Naive thymus-derived CD4-positive, alpha-beta T cell (primary cell): ENCODE results near the gene PARP9. TPM values are rescaled to one million over a fixed set of nuclear protein-coding genes. Genes with fewer than 3 reads are reported as not detected.
A peak's percentile ranks its signal among the peaks of the same experiment; 100 is the strongest.

Experiments
- ATAC-seq: fragments of 150-1000 bp; cut with Tn5 transposase; 2 replicates; pipeline ENCODE4 v1.10.0; 2021; ENCODE audit warnings: mild to moderate bottlenecking, moderate library complexity
- CTCF ChIA-PET: fragments of 350-600 bp; sonication (Branson Sonifier 250); formaldehyde crosslinking; loops from one replicate; lab custom pipeline; 2021; ENCODE audit warnings: antibody characterized with exemption; lab: Charles Lee
- POLR2A ChIA-PET: fragments of 350-600 bp; sonication (Branson Sonifier 250); formaldehyde crosslinking; loops from one replicate; lab custom pipeline; 2021; ENCODE audit warnings: antibody characterized with exemption, inconsistent platforms; lab: Charles Lee
- DNase-seq, 9 donors: peaks; one replicate each; pipeline versions ENCODE4 v3.0.0 to v3.0.0-alpha.2; 2020 to 2022; ENCODE audit warnings: mixed read lengths in 1 of 9
- H3K27ac ChIP-seq: one replicate; pipeline ENCODE4 v1.7.0; 2013; ENCODE audit warnings: mild to moderate bottlenecking, low read depth, low read length, moderate library complexity
- H3K27me3 ChIP-seq, 2 donors: one replicate each; pipeline ENCODE4 v1.7.0; 2013; ENCODE audit warnings: low read length in 2 of 2, mild to moderate bottlenecking in 2 of 2, moderate library complexity in 2 of 2; ENCODE audit not compliant: control insufficient read depth in 2 of 2, insufficient read depth in 2 of 2
- H3K36me3 ChIP-seq, 3 experiments: 1 replicate in 2 of 3; 2 replicates in 1 of 3; pipeline ENCODE4 v1.7.0; 2013; ENCODE audit warnings: low read length in 3 of 3, mild to moderate bottlenecking in 3 of 3, moderate library complexity in 1 of 3; ENCODE audit not compliant: insufficient read depth in 3 of 3, control insufficient read depth in 2 of 3
- H3K4me1 ChIP-seq, 2 donors: one replicate each; pipeline ENCODE4 v1.7.0; 2013; ENCODE audit warnings: low read length in 2 of 2, mild to moderate bottlenecking in 2 of 2, moderate library complexity in 1 of 2; ENCODE audit not compliant: control insufficient read depth in 2 of 2, insufficient read depth in 2 of 2
- H3K4me3 ChIP-seq: 2 replicates; pipeline ENCODE4 v1.7.0; 2013; ENCODE audit warnings: mild to moderate bottlenecking, low read length
- H3K9me3 ChIP-seq, 3 experiments: 1 replicate in 2 of 3; 2 replicates in 1 of 3; pipeline ENCODE4 v1.7.0; 2013; ENCODE audit warnings: low read length in 3 of 3; ENCODE audit not compliant: control insufficient read depth in 2 of 3
- H3K27ac Mint-ChIP-seq, 9 donors: one replicate each; pipeline ENCODE4 v1.8.0; 2020 to 2022; ENCODE audit warnings: mixed read lengths in 9 of 9, mild to moderate bottlenecking in 8 of 9, moderate library complexity in 5 of 9, inconsistent platforms in 2 of 9
- H3K27me3 Mint-ChIP-seq, 5 donors: one replicate each; pipeline ENCODE4 v1.8.0; 2021 to 2022; ENCODE audit warnings: mixed read lengths in 5 of 5, mild to moderate bottlenecking in 1 of 5
- H3K36me3 Mint-ChIP-seq, 5 donors: one replicate each; pipeline ENCODE4 v1.8.0; 2020 to 2022; ENCODE audit warnings: mixed read lengths in 5 of 5, mild to moderate bottlenecking in 3 of 5, inconsistent platforms in 1 of 5
- H3K4me1 Mint-ChIP-seq, 7 donors: one replicate each; pipeline ENCODE4 v1.8.0; 2020 to 2022; ENCODE audit warnings: mixed read lengths in 7 of 7, mild to moderate bottlenecking in 3 of 7, inconsistent platforms in 1 of 7
- H3K4me3 Mint-ChIP-seq, 10 donors: one replicate each; pipeline ENCODE4 v1.8.0; 2020 to 2022; ENCODE audit warnings: mild to moderate bottlenecking in 10 of 10, mixed read lengths in 10 of 10, moderate library complexity in 6 of 10, inconsistent platforms in 2 of 10
- H3K9me3 Mint-ChIP-seq, 11 donors: one replicate each; pipeline ENCODE4 v1.8.0; 2020 to 2022; ENCODE audit warnings: mixed read lengths in 11 of 11, mild to moderate bottlenecking in 4 of 11, inconsistent platforms in 1 of 11, moderate library complexity in 1 of 11
- intact Hi-C, 2 donors: fragments of 100-400 bp; cut with micrococcal nuclease; formaldehyde crosslinking; loops; one replicate each; pipeline ENCODE4 v1.15.1; 2023
- polyA plus RNA-seq, 2 donors: library from polyadenylated mRNA; unstranded; fragments of 300-500 nt; fragmentation: Illumina TruSeq; gene quantifications; one replicate each; pipeline ENCODE4 v1.2.3, GENCODE V29; 2021
- total RNA-seq, 6 experiments: library from RNA in 5 of 6; stranded (reverse) in 5 of 6; gene quantifications; 1 replicate in 5 of 6; 2 replicates in 1 of 6; pipeline ENCODE4 v1.2.3 and lab custom pipeline; 2021 to 2026

Gene PARP9
- total and polyA plus RNA-seq, 7 experiments from 2014 or later = 17.6 to 165 (median 24.4) TPM

DNA sequence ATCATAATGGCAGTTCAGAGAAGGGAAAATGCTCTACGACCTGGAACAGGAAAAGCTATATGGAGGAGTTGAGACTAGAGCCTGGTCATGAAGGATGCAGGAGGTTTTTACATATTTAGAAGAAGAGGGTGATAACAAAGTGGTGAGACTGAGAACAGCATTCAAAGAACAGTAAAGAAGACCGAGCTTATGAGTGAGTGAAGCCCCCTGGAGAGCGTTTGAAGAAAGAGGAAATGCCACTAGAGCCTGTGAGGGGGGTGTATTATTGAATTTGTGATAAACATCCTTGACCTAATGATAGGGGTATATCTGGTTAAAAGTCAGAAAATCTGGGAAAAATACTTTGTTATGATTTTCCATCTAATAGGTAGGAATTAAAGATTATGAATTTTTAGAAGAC lies 4.2 kb downstream of the PARP9 start:
- Mint-ChIP-seq H3K36me3 (peaks cover 0 to 57% (median 32%) of the 10 kb centered on the region in 5 donors), H3K9me3 (no peaks in the 10 kb centered on the region), H3K4me3 (peak overlapping the region in 1 of 10 donors; percentile 36), H3K27ac (peak overlapping the region in 3 of 9 donors; percentile 37 to 66 (median 51)), H3K4me1 (peaks cover 38 to 67% (median 40%) of the 10 kb centered on the region in 7 donors), H3K27me3 (no peaks in the 10 kb centered on the region)
- peaks cover 23 to 25% of the 10 kb centered on the region in 2 donors for H3K4me1 ChIP-seq
- no peaks in the 10 kb centered on the region for H3K9me3 ChIP-seq
- H3K27me3 ChIP-seq = no peaks in the 10 kb centered on the region
- ATAC-seq (no peak), DNase-seq (no peak)
- POLR2A ChIA-PET = interaction anchor here (1.1 to 3.0 kb wide), 2 partner anchors 16 to 120 kb away, joined by 3 to 23 read pairs; partner anchors contain the start of gene PARP14
- no peak overlapping the region for H3K27ac ChIP-seq
- no peak overlapping the region for H3K4me3 ChIP-seq
- H3K36me3 ChIP-seq = peaks cover 8 to 54% (median 12%) of the 10 kb centered on the region in 3 experiments
- CTCF ChIA-PET = interaction anchor here (0.8 to 10.1 kb wide), 4 partner anchors 14 to 119 kb away, joined by 3 to 154 read pairs (median 4); partner anchors contain the start of gene PARP14
- intact Hi-C loops = loop anchor here (1.0 to 5.0 kb wide), 7 partner anchors 45 to 723 kb away; partner anchors contain the start of genes EAF2 (in 1 of the 2), HSPBAP1 (in 1 of the 2), IQCB1 (in 1 of the 2) and KPNA1 (in 1 of the 2)

DNA sequence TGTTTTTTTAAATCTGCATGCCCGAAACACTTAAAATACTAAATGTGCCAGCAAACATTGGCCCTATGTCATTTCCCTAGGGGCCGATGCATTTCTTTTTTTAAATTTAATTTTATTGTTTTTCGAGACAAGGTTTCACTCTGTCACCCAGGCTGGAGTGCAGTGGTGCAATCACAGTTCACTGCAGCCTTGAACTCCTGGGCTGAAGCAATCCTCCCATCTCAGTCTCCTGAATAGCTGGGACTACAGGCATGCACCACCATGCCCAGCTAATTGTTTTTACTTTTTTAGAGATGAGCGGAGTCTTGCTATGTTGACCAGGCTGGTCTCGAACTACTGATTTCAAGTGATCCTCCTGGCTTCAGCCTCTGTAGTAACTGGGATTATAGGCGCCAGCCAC lies 5.5 kb downstream of the PARP9 start:
- DNase-seq = no peak
- H3K27ac ChIP-seq = no peak overlapping the region
- no peaks in the 10 kb centered on the region for H3K27me3 ChIP-seq
- ChIA-PET CTCF (interaction anchor here (10.1 kb wide), 1 partner anchor 120 kb away, joined by 154 read pairs; the partner anchor contains the start of gene PARP14), POLR2A (interaction anchor here (0.6 to 3.0 kb wide), 2 partner anchors 19 to 121 kb away, joined by 3 to 23 read pairs; partner anchors contain the start of genes PARP14 and PARP15)
- Mint-ChIP-seq H3K27ac (no peak overlapping the region), H3K27me3 (no peaks in the 10 kb centered on the region), H3K9me3 (no peaks in the 10 kb centered on the region), H3K36me3 (peaks cover 5 to 58% (median 37%) of the 10 kb centered on the region in 5 donors), H3K4me1 (peaks cover 40 to 70% (median 42%) of the 10 kb centered on the region in 7 donors), H3K4me3 (no peak overlapping the region)
- H3K9me3 ChIP-seq = no peaks in the 10 kb centered on the region
- intact Hi-C loops = no loop called here
- no peak for ATAC-seq
- H3K36me3 ChIP-seq = peaks cover 8 to 53% (median 12%) of the 10 kb centered on the region in 3 experiments
- no peak overlapping the region for H3K4me3 ChIP-seq
- peaks cover 20 to 21% of the 10 kb centered on the region in 2 donors for H3K4me1 ChIP-seq

DNA sequence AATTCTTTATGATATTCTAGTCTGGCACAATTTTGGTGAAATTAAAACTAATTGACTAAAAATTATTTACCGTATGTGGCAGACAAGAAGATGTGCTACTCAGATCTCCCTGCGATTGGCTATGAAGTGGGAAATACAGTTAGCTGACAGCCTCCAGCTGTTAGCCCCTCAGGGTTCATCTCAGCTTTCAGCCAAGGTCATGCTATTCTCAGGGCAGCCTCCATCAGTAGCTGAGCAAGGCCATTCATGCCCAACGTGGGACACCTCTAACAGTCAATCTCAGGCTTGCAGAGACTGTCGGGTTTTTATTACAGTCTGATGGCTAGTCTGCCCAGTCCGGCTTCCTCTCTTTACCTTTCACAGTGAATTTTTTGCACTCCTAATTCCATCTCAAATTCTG lies 6.7 kb downstream of the PARP9 start:
- Mint-ChIP-seq H3K27ac (no peak overlapping the region), H3K4me3 (no peak overlapping the region), H3K27me3 (no peaks in the 10 kb centered on the region), H3K36me3 (peaks cover 11 to 58% (median 46%) of the 10 kb centered on the region in 5 donors), H3K9me3 (no peaks in the 10 kb centered on the region), H3K4me1 (peaks cover 35 to 68% (median 38%) of the 10 kb centered on the region in 7 donors)
- POLR2A ChIA-PET = interaction anchor here (0.8 to 3.0 kb wide), 2 partner anchors 14 to 122 kb away, joined by 3 to 23 read pairs; partner anchors contain the start of gene PARP14
- CTCF ChIA-PET = interaction anchor here (10.1 kb wide), 1 partner anchor 122 kb away, joined by 154 read pairs; the partner anchor contains the start of gene PARP14
- peaks cover 8 to 61% (median 12%) of the 10 kb centered on the region in 3 experiments for H3K36me3 ChIP-seq
- peaks cover 8% of the 10 kb centered on the region in 2 donors for H3K4me1 ChIP-seq
- intact Hi-C loops = no loop called here
- ATAC-seq (no peak), DNase-seq (no peak)
- H3K4me3 ChIP-seq = no peak overlapping the region
- H3K27me3 ChIP-seq = no peaks in the 10 kb centered on the region
- no peaks in the 10 kb centered on the region for H3K9me3 ChIP-seq
- no peak overlapping the region for H3K27ac ChIP-seq

DNA sequence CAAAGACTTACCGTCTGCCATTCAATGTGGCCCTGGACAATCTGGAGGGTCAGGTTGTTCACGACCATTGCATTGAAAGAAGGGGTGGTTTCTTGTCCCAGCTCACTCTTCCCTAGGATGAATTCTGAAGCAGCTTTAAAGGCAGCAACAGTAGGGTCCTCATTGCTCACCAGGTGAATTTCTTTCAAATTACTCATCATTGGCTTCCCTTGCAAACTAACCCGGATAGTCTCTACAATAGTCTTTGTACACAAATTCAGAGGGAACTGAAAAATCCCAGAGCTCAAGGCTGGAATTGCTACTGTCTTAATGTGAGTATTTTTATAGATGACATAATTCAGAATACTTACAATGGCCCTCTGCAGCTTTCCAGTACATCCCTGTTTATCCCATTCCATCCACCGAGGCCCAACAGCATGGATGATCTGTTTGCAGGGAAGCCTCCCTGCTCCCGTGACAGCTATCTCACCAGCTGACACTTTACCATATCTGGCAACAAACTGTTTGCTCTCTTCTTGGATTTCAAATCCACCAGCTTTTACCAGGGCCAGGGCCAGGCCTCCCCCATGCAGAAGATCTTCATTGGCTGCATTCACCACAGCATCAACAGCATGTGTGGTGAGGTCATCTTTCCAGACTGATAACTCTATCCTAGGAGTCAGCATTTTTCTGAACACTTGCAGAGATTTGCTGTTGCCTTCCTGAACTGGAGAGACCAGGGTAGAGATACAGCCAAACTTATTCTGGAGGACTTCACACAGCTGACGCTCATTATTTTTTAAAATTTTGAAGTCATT lies 8.6 kb downstream of the PARP9 start:
- Mint-ChIP-seq H3K36me3 (peaks cover 11 to 68% (median 54%) of the 10 kb centered on the region in 5 donors), H3K27me3 (no peaks in the 10 kb centered on the region), H3K4me1 (peaks cover 21 to 62% (median 24%) of the 10 kb centered on the region in 7 donors), H3K27ac (peak overlapping the region in 1 of 9 donors; percentile 16), H3K4me3 (peak overlapping the region in 1 of 10 donors; percentile 46), H3K9me3 (no peaks in the 10 kb centered on the region)
- H3K4me3 ChIP-seq = no peak overlapping the region
- H3K9me3 ChIP-seq = no peaks in the 10 kb centered on the region
- no peak for DNase-seq
- H3K27me3 ChIP-seq = no peaks in the 10 kb centered on the region
- POLR2A ChIA-PET = interaction anchor here (0.6 to 1.3 kb wide), 3 partner anchors 16 to 197 kb away, joined by 3 to 5 read pairs (median 3); no protein-coding TSS in a partner anchor
- intact Hi-C loops = no loop called here
- no peak overlapping the region for H3K27ac ChIP-seq
- H3K36me3 ChIP-seq = peaks cover 12 to 78% (median 17%) of the 10 kb centered on the region in 3 experiments
- CTCF ChIA-PET = interaction anchor here (0.6 to 0.8 kb wide), 3 partner anchors 75 to 163 kb away, joined by 3 to 4 read pairs (median 3); no protein-coding TSS in a partner anchor
- no peak for ATAC-seq
- H3K4me1 ChIP-seq = no peaks in the 10 kb centered on the region

DNA sequence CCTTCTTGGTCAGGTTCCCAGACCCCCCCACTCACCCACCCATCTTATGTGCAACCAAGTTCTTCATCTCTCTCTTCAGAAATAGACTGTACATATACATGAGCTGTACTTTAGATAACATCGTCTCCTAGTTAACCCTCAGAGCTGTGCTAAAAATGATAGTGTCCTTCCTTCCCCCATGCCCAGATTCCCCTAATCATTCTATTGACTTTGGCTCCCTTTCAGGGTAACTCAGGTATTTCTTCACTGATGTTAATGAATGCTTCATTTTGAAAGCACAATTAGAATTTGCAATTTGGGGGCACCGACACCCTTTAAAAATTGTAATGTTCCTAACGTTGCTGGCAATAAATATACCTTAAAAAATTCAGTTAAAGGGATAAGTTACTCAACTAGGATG lies 10.9 kb downstream of the PARP9 start:
- Histone ChIP-seq H3K9me3 (no peaks in the 10 kb centered on the region), H3K4me1 (no peaks in the 10 kb centered on the region), H3K27ac (no peak overlapping the region), H3K27me3 (no peaks in the 10 kb centered on the region), H3K36me3 (peaks cover 9 to 82% (median 20%) of the 10 kb centered on the region in 3 experiments), H3K4me3 (no peak overlapping the region)
- H3K4me3 Mint-ChIP-seq = no peak overlapping the region
- no peaks in the 10 kb centered on the region for H3K9me3 Mint-ChIP-seq
- DNase-seq (no peak), ATAC-seq (no peak)
- intact Hi-C loops = no loop called here
- peaks cover 14 to 59% (median 23%) of the 10 kb centered on the region in 7 donors for H3K4me1 Mint-ChIP-seq
- peaks cover 24 to 75% (median 59%) of the 10 kb centered on the region in 5 donors for H3K36me3 Mint-ChIP-seq
- H3K27ac Mint-ChIP-seq = peak overlapping the region in 2 of 9 donors; percentile 8 to 9
- POLR2A ChIA-PET = interaction anchor here (1.5 kb wide), 1 partner anchor 126 kb away, joined by 5 read pairs; no protein-coding TSS in a partner anchor
- H3K27me3 Mint-ChIP-seq = no peaks in the 10 kb centered on the region
- CTCF ChIA-PET = interaction anchor here (0.7 to 1.0 kb wide), 2 partner anchors 126 to 1995 kb away, joined by 3 read pairs; no protein-coding TSS in a partner anchor

DNA sequence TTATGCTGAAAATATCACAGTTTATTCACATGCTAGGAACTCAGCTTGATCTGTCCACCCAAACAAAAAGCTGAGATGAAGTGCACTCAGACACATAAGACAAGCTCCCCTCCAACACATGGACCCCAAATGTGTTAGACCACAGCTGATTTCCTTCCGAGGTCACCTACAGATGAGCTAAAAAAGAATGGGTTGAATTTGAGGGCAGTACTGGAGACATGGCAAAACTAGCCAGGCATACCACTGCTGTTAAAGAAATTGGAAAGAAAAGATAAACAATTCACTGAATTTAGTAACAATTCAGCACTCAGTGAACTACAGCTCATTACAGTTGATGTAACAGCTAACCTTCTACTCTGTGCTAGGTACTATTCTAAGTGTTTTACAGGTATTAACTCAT lies 15.5 kb downstream of the PARP9 start:
- Mint-ChIP-seq H3K9me3 (no peaks in the 10 kb centered on the region), H3K27me3 (no peaks in the 10 kb centered on the region), H3K4me3 (no peak overlapping the region), H3K4me1 (peaks cover 7 to 47% (median 16%) of the 10 kb centered on the region in 7 donors), H3K36me3 (peaks cover 27 to 77% (median 55%) of the 10 kb centered on the region in 5 donors), H3K27ac (peak overlapping the region in 1 of 9 donors; percentile 20)
- Histone ChIP-seq H3K4me1 (no peaks in the 10 kb centered on the region), H3K27me3 (no peaks in the 10 kb centered on the region), H3K27ac (no peak overlapping the region), H3K9me3 (no peaks in the 10 kb centered on the region), H3K4me3 (no peak overlapping the region), H3K36me3 (peaks cover 5 to 82% (median 12%) of the 10 kb centered on the region in 3 experiments)
- ATAC-seq (no peak), DNase-seq (no peak)
- CTCF ChIA-PET = interaction anchor here (0.7 kb wide), 1 partner anchor 130 kb away, joined by 3 read pairs; no protein-coding TSS in a partner anchor
- intact Hi-C loops = no loop called here
- POLR2A ChIA-PET = interaction anchor here (1.9 kb wide), 1 partner anchor 34 kb away, joined by 4 read pairs; the partner anchor contains the start of gene KPNA1
